Vagina (tissue), 2 donors: Measurements from ENCODE around the gene FLT1.

Experiments
- POLR2A ChIP-seq, 2 donors: fragments of 450-650 bp; IDR thresholded peaks; one replicate each; pipeline ENCODE4 v1.6.1; 2017; ENCODE audit warnings: antibody characterized with exemption in 2 of 2, mild to moderate bottlenecking in 2 of 2, moderate library complexity in 2 of 2
- POLR2AphosphoS5 ChIP-seq, 2 donors: sonication (generic); formaldehyde crosslinking; IDR thresholded peaks; one replicate each; pipeline ENCODE4 v1.9.0; 2017; ENCODE audit warnings: antibody characterized with exemption in 2 of 2, mild to moderate bottlenecking in 2 of 2, low read depth in 1 of 2; ENCODE audit not compliant: insufficient read depth in 1 of 2
- TF ChIP-seq, protein P1 (sequence below), 3 experiments: fragments of 450-650 bp in 2 of 3; fragments of 200-600 bp in 1 of 3; sonication (generic) in 1 of 3; IDR thresholded peaks; one replicate each; pipeline ENCODE4 v1.5.1; 2017 to 2019; ENCODE audit warnings: antibody characterized with exemption in 3 of 3, mild to moderate bottlenecking in 2 of 3, moderate library complexity in 2 of 3

DNA sequence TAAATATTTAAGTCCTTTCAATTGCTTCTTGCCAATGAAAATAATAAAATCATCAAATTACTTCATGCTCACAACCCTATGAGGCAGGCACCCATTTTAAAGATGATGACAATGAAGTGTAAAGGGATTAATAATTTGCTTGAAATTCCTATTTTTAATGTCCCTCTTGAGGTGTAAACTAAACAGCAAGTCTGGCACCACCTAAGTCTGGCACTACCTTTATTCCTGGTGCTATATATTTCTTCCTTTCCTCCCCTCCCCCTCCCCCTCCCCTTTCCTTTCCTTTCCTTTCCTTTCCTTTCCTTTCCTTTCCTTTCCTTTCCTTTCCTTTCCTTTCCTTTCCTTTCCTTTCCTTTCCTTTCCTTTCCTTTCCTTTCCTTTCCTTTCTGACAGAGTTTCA is 42.2 kb downstream of the FLT1 start:
- TF ChIP-seq, protein P1, sequence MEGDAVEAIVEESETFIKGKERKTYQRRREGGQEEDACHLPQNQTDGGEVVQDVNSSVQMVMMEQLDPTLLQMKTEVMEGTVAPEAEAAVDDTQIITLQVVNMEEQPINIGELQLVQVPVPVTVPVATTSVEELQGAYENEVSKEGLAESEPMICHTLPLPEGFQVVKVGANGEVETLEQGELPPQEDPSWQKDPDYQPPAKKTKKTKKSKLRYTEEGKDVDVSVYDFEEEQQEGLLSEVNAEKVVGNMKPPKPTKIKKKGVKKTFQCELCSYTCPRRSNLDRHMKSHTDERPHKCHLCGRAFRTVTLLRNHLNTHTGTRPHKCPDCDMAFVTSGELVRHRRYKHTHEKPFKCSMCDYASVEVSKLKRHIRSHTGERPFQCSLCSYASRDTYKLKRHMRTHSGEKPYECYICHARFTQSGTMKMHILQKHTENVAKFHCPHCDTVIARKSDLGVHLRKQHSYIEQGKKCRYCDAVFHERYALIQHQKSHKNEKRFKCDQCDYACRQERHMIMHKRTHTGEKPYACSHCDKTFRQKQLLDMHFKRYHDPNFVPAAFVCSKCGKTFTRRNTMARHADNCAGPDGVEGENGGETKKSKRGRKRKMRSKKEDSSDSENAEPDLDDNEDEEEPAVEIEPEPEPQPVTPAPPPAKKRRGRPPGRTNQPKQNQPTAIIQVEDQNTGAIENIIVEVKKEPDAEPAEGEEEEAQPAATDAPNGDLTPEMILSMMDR (IDR thresholded peaks at IDR 0.05), result no peak
- TF ChIP-seq POLR2A (IDR thresholded peaks at IDR 0.05) (no peak), POLR2AphosphoS5 (IDR thresholded peaks at IDR 0.05; ENCODE audit: insufficient read depth in 1 of 2, low read depth in 1 of 2) (no peak)
